HG02763 (cell line): Measurements from ENCODE around the gene BAHCC1.

Experiments used
- ATAC-seq: cut with Tn5 transposase; IDR thresholded peaks from one replicate; pipeline ENCODE4 v1.9.1; 2021; ENCODE audit warnings: mild to moderate bottlenecking, moderate library complexity; ENCODE audit not compliant: unreplicated experiment

BAHCC1 gene

GRCh38 chr17:81386141-81386645 is 9.1 kb upstream of the BAHCC1 start:
- ATAC-seq = no peak

- ATAC-seq = no peak
Observed at GRCh38 chr17:81386646-81387099, 8.6 kb upstream of the BAHCC1 start.

DNA sequence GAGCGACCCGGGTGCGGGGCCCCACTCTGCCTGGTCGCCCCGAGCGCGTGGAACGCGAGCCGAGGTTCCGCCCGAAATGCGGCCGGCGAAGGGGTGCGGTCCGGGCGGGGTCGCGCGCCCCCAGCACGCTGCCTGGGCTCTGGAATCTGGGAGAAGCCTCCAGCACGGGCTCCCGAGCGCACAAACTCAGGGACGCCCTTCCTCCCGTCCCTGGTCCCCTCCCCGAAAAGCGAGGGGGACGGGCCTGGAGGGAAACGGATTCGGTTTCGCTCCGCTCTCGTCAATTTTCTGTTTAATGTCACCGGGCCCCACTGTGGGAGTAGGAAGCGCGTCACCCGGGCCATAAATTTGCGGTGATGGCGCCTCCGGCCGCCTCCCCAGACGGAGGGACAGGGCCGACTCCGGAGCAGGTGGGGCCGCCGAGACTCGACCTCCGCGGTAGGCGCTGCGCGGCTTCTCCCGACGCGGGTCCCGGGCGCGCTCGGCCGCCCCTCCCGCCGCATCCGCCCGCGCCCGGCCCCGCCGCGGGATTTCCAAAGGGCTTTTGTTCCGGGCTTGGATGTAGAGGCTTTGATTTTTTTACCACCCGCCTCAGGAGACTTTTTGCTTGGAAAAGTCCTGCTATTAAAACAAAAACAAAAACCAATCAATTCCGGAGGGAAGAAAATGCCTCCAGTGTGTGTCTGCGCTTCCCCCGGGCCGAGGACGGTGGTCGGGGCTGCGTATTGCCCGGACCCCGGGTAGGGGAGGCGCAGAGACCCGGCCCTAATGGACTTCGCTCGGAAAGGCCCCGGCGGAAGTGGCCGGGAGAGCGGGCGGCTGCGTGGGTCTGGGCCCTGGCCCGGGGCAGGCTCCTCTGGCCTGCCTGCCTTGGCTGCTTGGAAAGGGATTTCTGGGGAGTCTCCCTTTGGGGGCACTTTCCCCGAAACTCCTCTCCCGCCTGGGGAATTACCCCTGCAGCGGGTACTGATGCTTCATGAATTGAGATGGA is 7.9 kb upstream of the BAHCC1 start:
- ATAC-seq = no peak

- ATAC-seq = no peak
Observed at GRCh38 chr17:81388091-81388611, 7.1 kb upstream of the BAHCC1 start.

GRCh38 chr17:81388612-81389367 is 6.5 kb upstream of the BAHCC1 start:
- no peak for ATAC-seq

DNA sequence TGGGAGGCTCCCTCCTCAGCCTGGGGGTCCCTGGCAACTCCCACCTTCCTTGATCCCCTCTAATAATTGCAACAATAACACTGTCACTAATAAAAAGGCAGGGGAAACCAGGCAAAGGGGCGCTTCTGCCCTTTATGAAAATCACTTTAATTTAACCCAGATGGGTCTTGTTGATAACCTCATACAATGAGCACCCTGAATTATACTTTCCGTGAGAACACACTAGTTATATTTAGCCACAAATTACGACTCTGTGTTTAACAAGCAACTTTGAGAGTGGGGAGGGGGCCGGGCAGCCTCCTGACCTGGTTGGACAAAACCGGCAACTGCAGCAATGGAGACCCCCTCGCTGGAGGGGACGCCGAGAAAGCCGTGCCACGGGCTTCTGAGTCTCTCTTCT is 5.7 kb upstream of the BAHCC1 start:
- ATAC-seq = no peak

DNA sequence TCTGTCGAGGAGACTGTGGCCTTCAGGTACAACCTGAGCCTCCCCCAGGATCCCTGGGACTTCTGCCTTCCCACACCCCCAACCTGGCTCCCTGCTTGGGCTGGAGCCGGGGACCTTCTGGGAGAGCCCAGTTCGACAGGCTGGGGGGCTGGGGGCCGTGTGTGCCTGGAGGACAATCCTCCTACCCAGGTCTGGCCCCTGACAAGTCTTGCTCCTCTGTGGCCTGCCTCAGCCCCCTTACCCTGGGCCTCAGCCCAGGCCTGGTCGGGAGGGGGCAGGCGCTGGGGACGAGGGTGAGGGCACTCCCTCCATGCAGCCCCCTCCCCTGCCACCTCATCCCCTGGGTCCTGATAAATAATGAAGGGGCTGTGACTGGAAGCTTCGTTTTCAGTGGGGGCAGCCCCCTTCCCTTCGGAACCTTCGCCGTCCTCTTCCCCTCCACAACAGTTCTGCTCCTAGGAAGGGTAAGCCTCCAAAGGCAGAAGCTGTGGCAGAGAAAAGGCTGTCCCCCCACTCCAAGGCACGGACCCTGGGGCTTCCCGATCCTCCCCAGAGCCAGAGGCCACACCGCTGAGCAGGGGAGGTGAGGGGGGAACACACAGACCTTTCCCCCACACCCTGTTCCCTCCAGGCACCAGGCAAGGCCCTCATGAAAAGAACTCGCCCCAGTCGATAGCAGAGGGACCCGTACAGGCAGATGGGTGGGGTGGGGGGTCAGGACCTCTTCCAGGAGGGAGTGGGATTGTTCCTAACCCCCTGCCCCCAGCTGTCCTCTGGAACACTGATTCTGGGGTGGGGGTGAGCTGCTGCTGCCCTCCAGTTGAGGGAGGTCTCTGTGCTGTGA is 5.0 kb upstream of the BAHCC1 start:
- ATAC-seq = no peak

GRCh38 chr17:81390873-81391255 is 4.4 kb upstream of the BAHCC1 start:
- ATAC-seq = no peak

- no peak for ATAC-seq
Observed at GRCh38 chr17:81391293-81391935, 3.8 kb upstream of the BAHCC1 start.

DNA sequence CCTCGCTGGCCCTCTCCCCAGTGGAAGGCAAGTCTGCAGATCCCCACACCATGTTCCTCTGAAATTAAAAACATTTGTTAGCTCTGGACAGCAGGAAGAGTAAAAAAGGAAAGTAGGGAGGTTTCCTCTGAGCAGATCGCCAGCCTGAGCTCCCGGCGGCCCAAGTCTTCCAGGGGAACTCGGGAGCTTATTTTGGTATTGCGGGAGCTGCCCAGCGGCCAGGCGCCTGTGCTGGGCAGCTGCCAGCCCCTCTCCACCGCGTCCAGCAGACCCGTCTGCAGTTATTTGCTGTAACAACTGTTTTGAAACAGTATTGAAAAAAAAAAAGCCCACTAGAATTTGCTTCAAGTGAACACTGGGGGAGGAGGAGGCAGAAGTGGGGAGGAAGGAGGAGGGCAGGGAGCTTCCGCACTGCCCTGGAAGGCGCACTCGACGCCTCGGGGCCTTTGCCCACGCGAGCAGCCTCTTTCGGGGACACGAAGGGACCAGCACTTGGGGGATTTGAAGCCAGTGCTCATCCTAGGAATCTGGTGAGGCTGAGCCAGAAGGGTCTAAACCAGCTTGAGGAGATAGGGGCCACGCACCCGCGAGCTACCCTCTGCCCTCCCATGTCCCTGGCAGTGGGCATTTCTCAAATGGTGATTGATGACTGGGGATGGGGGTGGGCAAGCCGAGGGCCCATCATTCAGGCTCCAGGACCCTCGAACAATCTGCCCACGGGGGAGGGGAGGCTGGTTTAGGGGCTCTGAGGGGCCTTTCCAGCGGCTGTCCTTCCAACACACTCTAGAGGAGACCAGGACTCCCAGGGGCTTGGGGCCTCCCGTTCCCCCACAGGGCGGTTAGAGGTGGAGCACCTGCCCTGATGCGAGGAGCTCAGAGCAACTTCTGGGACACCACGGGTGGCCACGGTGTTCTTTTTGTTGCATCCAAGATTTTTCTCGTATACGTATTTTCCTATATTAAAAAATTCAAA is 3.0 kb upstream of the BAHCC1 start:
- no peak for ATAC-seq

- ATAC-seq = no peak
Observed at GRCh38 chr17:81392909-81393654, 2.2 kb upstream of the BAHCC1 start.

DNA sequence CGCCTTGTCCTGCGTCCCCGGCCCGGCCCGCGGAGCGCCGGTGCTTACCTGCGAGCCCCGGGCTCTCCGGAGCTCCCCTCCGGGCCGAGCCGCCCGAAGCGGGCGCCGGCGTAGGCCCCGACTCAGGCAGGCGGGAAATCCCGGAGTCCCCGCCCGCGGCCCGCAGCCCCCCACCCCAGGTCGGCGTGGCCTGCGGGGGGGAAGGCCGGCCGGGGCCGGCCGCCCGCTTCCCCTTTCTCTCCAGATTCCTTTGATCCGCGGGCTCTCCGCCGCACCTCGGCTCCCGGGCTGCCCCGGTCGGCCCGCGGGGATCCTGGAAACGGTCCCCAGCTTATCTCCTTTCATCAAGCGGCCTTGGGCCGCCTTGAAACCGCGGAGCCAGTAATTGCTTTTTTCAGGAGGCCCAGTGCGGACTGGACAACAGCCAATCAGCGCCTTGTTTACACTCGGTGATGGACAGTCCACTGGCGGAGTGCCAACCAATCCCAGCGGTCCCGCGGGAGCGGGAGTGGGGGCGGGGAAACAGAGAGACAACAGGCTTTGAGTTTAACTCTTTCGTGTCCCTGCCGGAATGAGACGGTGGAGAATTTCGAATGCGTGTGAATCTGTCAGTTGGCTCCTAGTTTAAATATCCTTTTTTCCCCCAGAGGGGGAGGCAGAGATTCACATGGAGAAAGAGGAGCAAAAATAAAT is 1.4 kb upstream of the BAHCC1 start:
- ATAC-seq = no peak

DNA sequence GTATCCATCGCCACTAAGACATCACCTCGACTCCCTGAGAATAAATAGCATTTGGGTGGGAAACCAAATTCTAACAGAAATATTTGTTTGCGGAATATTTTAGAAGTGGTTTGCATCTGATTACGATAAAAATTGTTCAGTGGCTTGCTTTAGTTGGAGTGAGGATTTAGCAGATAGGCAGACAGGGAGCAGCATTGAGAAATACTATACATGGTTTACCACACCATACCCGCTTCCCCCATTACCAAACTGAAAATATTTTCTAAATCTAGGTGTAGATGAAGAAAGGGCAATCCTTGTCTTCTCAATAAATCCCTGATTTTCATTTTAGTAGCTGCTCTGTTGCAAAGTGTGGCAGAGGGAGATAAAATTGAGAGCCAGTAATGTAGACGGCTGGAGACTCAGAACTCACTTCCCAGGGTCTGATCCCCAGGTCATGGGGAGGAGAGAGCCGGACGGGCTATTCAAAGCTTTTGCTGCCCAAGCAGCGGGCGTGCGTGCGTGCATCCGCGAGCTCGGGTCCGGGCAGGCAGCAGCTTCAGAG is 808 bp upstream of the BAHCC1 start:
- ATAC-seq = no peak

DNA sequence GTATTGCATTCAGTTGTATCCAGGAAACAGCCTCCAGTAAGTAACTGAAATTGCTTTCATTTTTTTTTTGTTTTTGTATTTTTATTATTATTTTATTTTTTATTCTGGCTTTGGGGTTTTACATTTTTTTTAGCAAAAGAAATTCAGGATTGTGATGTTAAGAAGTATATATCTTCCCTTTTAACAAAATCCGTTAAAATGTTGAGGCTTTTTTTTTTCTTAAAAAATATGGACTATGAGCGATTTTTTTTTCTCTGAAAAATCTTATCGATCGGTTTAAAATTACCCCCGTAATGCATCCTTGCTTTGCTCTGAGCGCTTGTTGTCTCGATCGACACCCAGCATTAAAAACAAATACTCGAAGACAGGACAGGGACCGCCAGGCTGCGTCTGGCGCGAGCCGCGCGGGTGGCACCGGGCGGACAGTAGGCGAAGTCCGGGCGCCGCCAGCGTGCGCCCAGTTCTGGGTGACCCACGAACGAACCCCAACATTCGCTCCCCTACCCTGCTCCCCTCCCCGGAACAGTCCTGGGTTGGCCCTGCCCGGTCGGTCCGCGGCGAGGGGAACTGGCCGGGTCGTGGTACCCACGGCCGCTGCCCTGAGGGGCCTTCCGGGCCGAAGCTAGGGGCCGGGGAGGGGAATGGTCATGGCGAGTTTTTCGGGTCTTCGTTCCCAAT is 482 bp downstream of the BAHCC1 start:
- no peak for ATAC-seq

- ATAC-seq = no peak
Observed at GRCh38 chr17:81396278-81396721, 1.0 kb downstream of the BAHCC1 start.

GRCh38 chr17:81396722-81397313 is 1.6 kb downstream of the BAHCC1 start:
- ATAC-seq = no peak
